SU-DHL-6 (cell line): ENCODE measurements around the gene ADGRD1.

Experiments
- EZH2phosphoT487 ChIP-seq: fragments of 200-600 bp; sonication (generic), shearing (Covaris generic); conservative IDR thresholded peaks from 2 replicates; pipeline ENCODE4 v1.6.1; 2018; ENCODE audit warnings: mild to moderate bottlenecking, antibody characterized with exemption, low read length, moderate library complexity, mixed read lengths
- TF ChIP-seq, protein P1 (sequence below): fragments of 200-600 bp; sonication (generic); IDR thresholded peaks from one replicate; pipeline ENCODE4 v1.5.1; 2017; ENCODE audit warnings: antibody characterized with exemption, mild to moderate bottlenecking, low read length, moderate library complexity; ENCODE audit not compliant: insufficient read depth, poor library complexity, severe bottlenecking

- TF ChIP-seq, protein P1, sequence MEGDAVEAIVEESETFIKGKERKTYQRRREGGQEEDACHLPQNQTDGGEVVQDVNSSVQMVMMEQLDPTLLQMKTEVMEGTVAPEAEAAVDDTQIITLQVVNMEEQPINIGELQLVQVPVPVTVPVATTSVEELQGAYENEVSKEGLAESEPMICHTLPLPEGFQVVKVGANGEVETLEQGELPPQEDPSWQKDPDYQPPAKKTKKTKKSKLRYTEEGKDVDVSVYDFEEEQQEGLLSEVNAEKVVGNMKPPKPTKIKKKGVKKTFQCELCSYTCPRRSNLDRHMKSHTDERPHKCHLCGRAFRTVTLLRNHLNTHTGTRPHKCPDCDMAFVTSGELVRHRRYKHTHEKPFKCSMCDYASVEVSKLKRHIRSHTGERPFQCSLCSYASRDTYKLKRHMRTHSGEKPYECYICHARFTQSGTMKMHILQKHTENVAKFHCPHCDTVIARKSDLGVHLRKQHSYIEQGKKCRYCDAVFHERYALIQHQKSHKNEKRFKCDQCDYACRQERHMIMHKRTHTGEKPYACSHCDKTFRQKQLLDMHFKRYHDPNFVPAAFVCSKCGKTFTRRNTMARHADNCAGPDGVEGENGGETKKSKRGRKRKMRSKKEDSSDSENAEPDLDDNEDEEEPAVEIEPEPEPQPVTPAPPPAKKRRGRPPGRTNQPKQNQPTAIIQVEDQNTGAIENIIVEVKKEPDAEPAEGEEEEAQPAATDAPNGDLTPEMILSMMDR = no peak
- TF ChIP-seq EZH2phosphoT487 = no peak
These were observed 178.1 kb downstream of the ADGRD1 start for GRCh38 chr12:131131808-131132117.
